Prostate gland (tissue), 2 donors: ENCODE results near the gene TMEM178A.

Experiments used
- CTCF ChIP-seq, 4 experiments: fragments of 200-600 bp in 2 of 4; fragments of 450-650 bp in 2 of 4; sonication (generic) in 2 of 4; IDR thresholded peaks; 1 replicate in 3 of 4; 2 replicates in 1 of 4; pipeline ENCODE4 v1.5.1; 2016 to 2019; ENCODE audit warnings: antibody characterized with exemption in 4 of 4, mild to moderate bottlenecking in 2 of 4, moderate library complexity in 2 of 4
- POLR2A ChIP-seq: fragments of 450-650 bp; IDR thresholded peaks from one replicate; pipeline ENCODE4 v1.6.1; 2016; ENCODE audit warnings: antibody characterized with exemption, mild to moderate bottlenecking
- POLR2AphosphoS5 ChIP-seq: sonication (generic); formaldehyde crosslinking; IDR thresholded peaks from one replicate; pipeline ENCODE4 v1.6.1; 2017; ENCODE audit warnings: antibody characterized with exemption

GRCh38 chr2:39684464-39684863, 18.7 kb downstream of the TMEM178A start:
- TF ChIP-seq CTCF (IDR thresholded peaks at IDR 0.05) (no peak), POLR2A (no peak), POLR2AphosphoS5 (no peak)
